HG02642 (cell line): Measurements from ENCODE around the gene PARD6A.
"Not testable (repeated sequence)": the region's sequence is repeated elsewhere in the genome, so short reads cannot be mapped to it uniquely, and the experiment has no call there.

Experiments
- ATAC-seq: cut with Tn5 transposase; IDR thresholded peaks from one replicate; pipeline ENCODE4 v1.9.1; 2021; ENCODE audit warnings: mild to moderate bottlenecking; ENCODE audit not compliant: unreplicated experiment, poor library complexity

PARD6A gene

DNA sequence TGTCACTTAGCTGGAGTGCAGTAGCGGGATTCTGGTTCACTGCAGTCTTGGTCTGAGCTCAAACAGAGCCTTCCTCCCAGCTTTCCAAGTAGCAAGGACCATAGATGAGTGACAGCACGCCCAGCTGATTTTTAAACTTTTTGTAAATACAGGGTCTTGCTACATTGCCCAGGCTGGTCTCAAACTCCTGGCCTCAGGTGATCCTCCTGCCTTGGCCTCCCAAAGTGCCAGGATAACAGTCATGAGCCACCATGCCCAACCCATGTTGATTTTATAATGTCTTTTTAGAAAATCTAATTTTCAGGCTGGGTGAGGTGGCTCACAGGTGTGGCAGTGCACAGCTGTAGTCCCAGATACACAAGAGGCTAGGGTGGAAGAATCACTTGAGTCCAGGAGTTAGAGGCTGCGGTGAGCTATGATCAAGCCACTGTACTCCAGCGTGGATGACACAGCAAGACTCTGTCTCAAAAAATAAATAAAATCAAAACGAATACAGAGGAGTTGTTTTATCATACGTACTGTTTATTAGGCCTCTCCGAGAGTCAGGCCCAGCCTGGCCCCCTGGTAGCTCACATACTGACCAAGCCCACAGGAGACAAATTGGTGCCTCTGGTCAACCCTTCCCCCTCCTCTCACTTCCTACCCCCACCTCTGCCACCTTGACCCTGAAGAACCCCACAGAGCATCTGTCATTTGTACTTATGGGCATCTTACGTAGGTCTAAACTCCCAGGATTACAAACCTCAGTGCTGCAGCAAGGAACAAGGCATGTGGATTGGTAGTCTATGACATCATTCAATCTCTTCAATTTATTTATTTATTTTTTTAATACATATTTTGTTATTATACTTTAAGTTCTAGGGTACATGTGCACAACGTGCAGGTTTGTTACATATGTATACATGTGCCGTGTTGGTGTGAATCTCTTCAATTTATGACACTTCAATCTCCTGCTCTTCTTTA lies 19.5 kb downstream of the PARD6A start:
- ATAC-seq, result no peak

GRCh38 chr16:67683767-67684166 lies 23.0 kb downstream of the PARD6A start:
- no peak for ATAC-seq

- no peak for ATAC-seq
These were observed 24.8 kb downstream of the PARD6A start for GRCh38 chr16:67685388-67686112.

GRCh38 chr16:67693517-67694285 lies 32.9 kb downstream of the PARD6A start:
- ATAC-seq, result not testable (repeated sequence)

GRCh38 chr16:67694611-67695010 lies 33.9 kb downstream of the PARD6A start:
- ATAC-seq, result no peak

GRCh38 chr16:67697422-67698185 lies 36.8 kb downstream of the PARD6A start:
- no peak for ATAC-seq

- ATAC-seq, result no peak
These were observed 38.5 kb downstream of the PARD6A start for GRCh38 chr16:67699265-67699664.

GRCh38 chr16:67701420-67701819 lies 40.7 kb downstream of the PARD6A start:
- ATAC-seq, result no peak

- ATAC-seq, result no peak
These were observed 41.4 kb downstream of the PARD6A start for GRCh38 chr16:67702130-67702529.

- no peak for ATAC-seq
These were observed 42.9 kb downstream of the PARD6A start for GRCh38 chr16:67703626-67704025.

DNA sequence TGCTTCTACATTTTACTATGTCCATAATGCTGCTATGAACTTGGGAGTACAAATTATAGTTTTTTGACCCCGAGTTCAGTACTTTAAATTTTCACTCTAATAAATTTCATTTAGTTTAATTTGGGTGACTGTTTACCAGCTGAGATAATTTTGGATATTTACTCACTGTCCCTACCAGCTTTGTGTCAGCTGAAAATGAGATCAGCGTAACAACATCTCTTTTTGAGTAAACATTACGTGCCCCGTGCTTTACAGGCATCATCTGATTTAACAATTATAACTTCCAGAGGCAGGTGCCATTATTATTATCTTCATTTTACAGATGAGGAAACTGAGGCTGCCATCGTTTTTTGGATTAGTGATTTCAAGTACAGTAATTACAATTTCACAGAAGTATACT lies 43.4 kb downstream of the PARD6A start:
- no peak for ATAC-seq

DNA sequence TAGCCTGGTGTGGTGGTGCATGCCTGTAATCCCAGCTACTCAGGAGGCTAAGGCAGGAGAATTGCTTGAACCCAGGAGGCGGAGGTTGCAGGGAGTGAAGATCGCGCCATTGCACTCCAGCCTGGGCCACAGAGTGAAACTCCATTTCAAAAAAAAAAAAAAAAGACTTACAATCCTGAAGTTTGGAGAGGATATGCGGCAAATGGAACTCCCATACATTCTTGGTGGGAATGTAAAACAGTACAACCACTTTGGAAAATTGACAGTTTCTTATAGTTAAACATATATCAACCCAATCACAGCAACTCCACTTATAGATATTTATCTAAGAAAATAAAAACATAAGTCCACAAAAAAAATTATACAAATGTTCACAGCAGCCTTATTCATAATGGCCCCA lies 46.5 kb downstream of the PARD6A start:
- no peak for ATAC-seq

GRCh38 chr16:67707790-67708189 lies 47.0 kb downstream of the PARD6A start:
- ATAC-seq, result no peak

GRCh38 chr16:67708368-67708771 lies 47.6 kb downstream of the PARD6A start:
- no peak for ATAC-seq

DNA sequence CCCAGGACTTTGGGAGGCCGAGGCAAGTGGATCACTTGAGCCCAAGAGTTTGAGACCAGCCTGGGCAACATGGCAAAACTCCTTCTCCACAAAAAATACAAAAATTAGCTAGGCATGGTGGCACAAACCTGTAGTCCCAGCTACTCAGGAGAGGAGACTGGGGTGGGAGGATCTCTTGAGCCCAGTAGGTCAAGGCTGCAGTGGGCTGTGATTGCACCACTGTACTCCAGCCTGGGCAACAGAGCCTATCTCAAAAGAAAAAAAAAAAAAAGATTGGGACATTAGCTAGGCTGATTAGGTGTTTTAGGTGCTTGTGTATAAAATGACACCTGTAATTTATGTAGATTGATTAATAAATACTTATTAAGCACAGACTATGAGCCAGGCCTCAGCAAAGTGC lies 48.3 kb downstream of the PARD6A start:
- no peak for ATAC-seq

DNA sequence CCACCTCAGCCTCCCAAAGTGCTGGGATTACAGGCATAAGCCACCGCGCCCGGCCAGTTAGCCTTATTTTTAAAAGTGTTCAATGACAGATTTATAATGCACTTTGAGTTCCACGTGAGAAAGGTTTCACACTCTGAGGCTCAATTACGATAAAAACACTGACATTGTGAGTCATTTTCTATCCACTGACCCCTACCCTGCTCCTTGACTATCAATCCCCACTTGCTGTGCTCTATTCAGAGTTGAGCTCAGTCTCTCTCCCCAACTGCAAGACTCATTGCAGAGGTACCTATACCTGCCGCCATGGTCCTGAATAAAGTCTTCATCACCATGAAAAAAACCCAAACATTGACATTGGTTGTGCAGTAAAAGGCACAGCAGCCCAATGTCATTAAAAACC lies 49.8 kb downstream of the PARD6A start:
- no peak for ATAC-seq
